ENCODE measurements around the gene LTBR.
A peak's percentile ranks its signal among the peaks of the same experiment; 100 is the strongest.

LTBR gene

DNA sequence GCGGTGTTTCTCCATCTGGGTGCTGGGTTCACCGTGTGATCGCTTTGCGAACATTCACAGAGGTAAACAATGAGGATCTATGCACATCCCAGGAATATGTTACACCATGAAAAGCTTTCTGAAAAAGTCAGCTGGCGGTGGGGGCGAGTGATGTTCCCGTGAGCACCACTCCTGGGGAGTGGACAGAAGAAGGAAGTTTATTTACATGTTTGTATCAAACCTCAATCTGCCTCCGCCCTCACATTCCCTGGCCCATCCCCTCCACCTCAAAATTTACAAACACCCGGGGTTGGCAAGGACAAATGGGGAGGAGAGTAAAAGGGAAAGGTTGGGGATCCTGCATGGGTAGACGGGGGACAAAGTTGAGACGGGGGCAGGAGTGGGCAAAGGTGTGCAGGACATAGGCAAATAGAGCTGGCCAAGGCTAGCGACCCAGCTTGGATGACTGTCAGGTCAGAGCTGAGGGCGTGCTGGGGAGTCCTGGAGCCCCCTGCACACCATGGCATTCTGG is 49.0 kb upstream of the LTBR start (continued):
- TF ChIP-seq ZXDB (tag by site-specific recombination; IDR thresholded peaks at IDR 0.05) (no peak), KLF1 (tag by site-specific recombination; IDR thresholded peaks at IDR 0.05) (no peak)

DNA sequence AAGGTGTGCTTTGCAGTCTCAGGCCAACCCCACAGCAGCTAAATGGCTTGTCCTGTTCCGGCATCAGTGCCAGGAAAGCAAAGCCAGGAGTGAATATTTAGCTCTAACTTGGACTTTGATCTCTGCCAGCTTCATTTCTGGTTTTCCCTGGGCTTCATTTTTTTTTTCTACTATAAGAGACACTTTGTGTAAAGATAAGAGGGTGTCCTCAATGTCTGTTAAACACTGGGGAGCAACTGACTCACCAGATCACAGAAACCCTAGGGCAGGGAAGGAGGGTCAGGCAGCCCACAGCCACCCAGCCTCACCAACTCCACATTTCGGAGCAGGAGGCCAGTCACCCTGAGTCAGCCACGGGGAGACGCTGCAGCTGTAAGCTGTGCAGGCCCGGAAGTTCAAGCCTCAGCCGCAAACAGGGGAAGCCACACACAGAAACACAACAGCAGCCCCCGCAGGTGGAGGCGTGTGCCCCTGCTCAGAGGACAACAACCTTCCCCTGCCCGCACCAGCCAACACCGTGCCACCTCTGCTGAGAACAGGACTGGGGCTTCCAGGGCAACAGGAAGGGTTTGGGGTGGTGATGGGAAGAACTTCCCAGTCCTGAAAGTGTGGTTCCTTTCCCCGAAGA is 48.4 kb upstream of the LTBR start:
- ChIA-PET POLR2A (interaction anchor here (0.8 to 4.6 kb wide), 17 partner anchors 8 to 354 kb away, joined by 3 to 37 read pairs (median 5); partner anchors contain the start of genes GAPDH, MRPL51, VAMP1 and ZNF384), CTCF (interaction anchor here (0.6 to 3.0 kb wide), 19 partner anchors 9 to 273 kb away, joined by 3 to 28 read pairs (median 4); no protein-coding TSS in a partner anchor)
- Histone ChIP-seq H3K9me3 (ENCODE audit: control insufficient read depth, insufficient read depth, low read depth, low read length) (no peaks in the 10 kb centered on the region), H3K4me3 (ENCODE audit: low read depth, low read length) (peak overlapping the region; percentile 28), H3K27ac (ENCODE audit: extremely low read depth, low read depth, low read length) (peak overlapping the region; percentile 90), H3K4me1 (ENCODE audit: control insufficient read depth, insufficient read depth, low read length) (peaks cover 27% of the 10 kb centered on the region), H3K36me3 (ENCODE audit: control insufficient read depth in 2 of 2, insufficient read depth in 1 of 2, low read length in 2 of 2) (peaks cover 22 to 54% of the 10 kb centered on the region in 2 experiments)
- TF ChIP-seq SP3 (tag by site-specific recombination; IDR thresholded peaks at IDR 0.05) (no peak), ZFHX2 (tag by site-specific recombination; conservative IDR thresholded peaks at IDR 0.05) (peak; percentile 91), EGR2 (tag by site-specific recombination; IDR thresholded peaks at IDR 0.05; ENCODE audit: low read depth) (peak; percentile 81), ZBTB11 (tag by site-specific recombination; conservative IDR thresholded peaks at IDR 0.05; ENCODE audit: low read depth) (peak; percentile 86), ZNF654 (tag by site-specific recombination; IDR thresholded peaks at IDR 0.05; ENCODE audit: low read depth) (peak; percentile 23; the same call in 1 of the 2 replicates), ZNF76 (tag by site-specific recombination; IDR thresholded peaks at IDR 0.05; ENCODE audit: borderline replicate concordance, low read depth) (no peak), ZNF169 (tag by site-specific recombination; IDR thresholded peaks at IDR 0.05) (0 out of 2 replicates have a peak, but pooled peaks have one; percentile 42), CTCF (tag by site-specific recombination; IDR thresholded peaks at IDR 0.05) (peak; percentile 77), KLF17 (tag by site-specific recombination; IDR thresholded peaks at IDR 0.05) (peak; percentile 42), ZNF335 (tag by site-specific recombination; conservative IDR thresholded peaks at IDR 0.05) (peak; percentile 40; the same call in 1 of the 2 replicates), REST (tag by site-specific recombination; IDR thresholded peaks at IDR 0.05) (no peak)
